ENCODE measurements around the gene CCDC86.

CCDC86 gene

GRCh38 chr11:60842668-60843600 lies 1.0 kb downstream of the CCDC86 start:
- Histone ChIP-seq H3K4me3 (replicated peaks; ENCODE audit: insufficient read depth, low read length) (peak overlapping the region; percentile 81), H3K27me3 (ENCODE audit: insufficient read depth, poor library complexity, severe bottlenecking) (no peaks in the 10 kb centered on the region), H3K27ac (replicated peaks) (peak overlapping the region; percentile 85)
- peak in 1 of 2 experiments; percentile 25 for DNase-seq (ENCODE audit: low read depth in 1 of 2, low spot score in 1 of 2)
- no peak for TF ChIP-seq SPI1 (IDR thresholded peaks at IDR 0.05; ENCODE audit: borderline replicate concordance, low read depth)
- no peak for TF ChIP-seq GABPA (IDR thresholded peaks at IDR 0.05; ENCODE audit: low read depth)
- no peak for TF ChIP-seq POLR2AphosphoS5 (IDR thresholded peaks at IDR 0.05; ENCODE audit: low read depth)
- TF ChIP-seq CTCF (IDR thresholded peaks at IDR 0.05; ENCODE audit: insufficient read depth, low read length) = no peak
- no peak for TF ChIP-seq REST (IDR thresholded peaks at IDR 0.05; ENCODE audit: insufficient replicate concordance, low read depth)

- peak overlapping the region; percentile 85 for H3K27ac ChIP-seq (replicated peaks)
- peak overlapping the region; percentile 81 for H3K4me3 ChIP-seq (replicated peaks; ENCODE audit: insufficient read depth, low read length)
- TF ChIP-seq POLR2AphosphoS5 (IDR thresholded peaks at IDR 0.05; ENCODE audit: low read depth) (no peak), REST (IDR thresholded peaks at IDR 0.05; ENCODE audit: insufficient replicate concordance, low read depth) (no peak), GABPA (IDR thresholded peaks at IDR 0.05; ENCODE audit: low read depth) (no peak), CTCF (IDR thresholded peaks at IDR 0.05; ENCODE audit: insufficient read depth, low read length) (no peak), SPI1 (IDR thresholded peaks at IDR 0.05; ENCODE audit: borderline replicate concordance, low read depth) (no peak)
- H3K27me3 ChIP-seq (ENCODE audit: insufficient read depth, poor library complexity, severe bottlenecking) = no peaks in the 10 kb centered on the region
- no peak for DNase-seq (ENCODE audit: low read depth in 1 of 2, low spot score in 1 of 2)
Observed at GRCh38 chr11:60844045-60844869, 2.3 kb downstream of the CCDC86 start.

- Histone ChIP-seq H3K27ac (replicated peaks) (no peak overlapping the region), H3K27me3 (ENCODE audit: insufficient read depth, poor library complexity, severe bottlenecking) (no peaks in the 10 kb centered on the region), H3K4me3 (replicated peaks; ENCODE audit: insufficient read depth, low read length) (peak overlapping the region; percentile 81)
- DNase-seq (ENCODE audit: low read depth in 1 of 2, low spot score in 1 of 2) = no peak
- no peak for TF ChIP-seq GABPA (IDR thresholded peaks at IDR 0.05; ENCODE audit: low read depth)
- TF ChIP-seq SPI1 (IDR thresholded peaks at IDR 0.05; ENCODE audit: borderline replicate concordance, low read depth) = no peak
- TF ChIP-seq REST (IDR thresholded peaks at IDR 0.05; ENCODE audit: insufficient replicate concordance, low read depth) = no peak
- TF ChIP-seq POLR2AphosphoS5 (IDR thresholded peaks at IDR 0.05; ENCODE audit: low read depth) = no peak
- no peak for TF ChIP-seq CTCF (IDR thresholded peaks at IDR 0.05; ENCODE audit: insufficient read depth, low read length)
Observed at GRCh38 chr11:60844870-60845221, 2.9 kb downstream of the CCDC86 start.

Data from HL-60 (cell line).